Measurements from ENCODE around the gene TTYH1. TPM values are rescaled to one million over a fixed set of nuclear protein-coding genes. Genes with fewer than 3 reads are reported as not detected.

Gene TTYH1
- total and polyA plus RNA-seq, 2 of the 8 experiments (the other 6 are each of a cell fraction or from before 2014, with no cell fraction given): 26.7 to 46.5 TPM

GRCh38 chr19:54379187-54379678 lies 36.0 kb upstream of the TTYH1 start:
- no peaks in the 10 kb centered on the region; a peak in 2 of 7 replicates for H3K27me3 ChIP-seq (replicated peaks in 1 of 4; ENCODE audit: control insufficient read depth in 3 of 4, extremely low read depth in 1 of 4, insufficient read depth in 3 of 4, low read length in 3 of 4)
- no peaks in the 10 kb centered on the region for H3K36me3 ChIP-seq (ENCODE audit: control insufficient read depth in 2 of 4, insufficient read depth in 4 of 4, low read length in 3 of 4)
- H2BK5ac ChIP-seq (ENCODE audit: low read depth, low read length): no peak overlapping the region
- no peaks in the 10 kb centered on the region for H4K20me1 ChIP-seq (replicated peaks in 1 of 2; ENCODE audit: control insufficient read depth in 1 of 2, insufficient read depth in 2 of 2, low read length in 2 of 2)
- no peak overlapping the region for H3K18ac ChIP-seq (ENCODE audit: extremely low read depth, low read length)
- no peak overlapping the region for H2BK12ac ChIP-seq (ENCODE audit: low read depth, low read length)
- H3K4me3 ChIP-seq (ENCODE audit: extremely low read depth in 1 of 4, insufficient read depth in 2 of 4, low read depth in 3 of 4, low read length in 4 of 4): no peak overlapping the region
- H3K4me1 ChIP-seq (replicated peaks in 1 of 4; ENCODE audit: control insufficient read depth in 3 of 4, insufficient read depth in 4 of 4, low read length in 3 of 4): no peaks in the 10 kb centered on the region
- no peak overlapping the region for H4K5ac ChIP-seq (ENCODE audit: insufficient read length, low read depth, low read length)
- no peak overlapping the region for H3K23ac ChIP-seq (ENCODE audit: insufficient read length)
- H3K27ac ChIP-seq (ENCODE audit: low read depth, low read length): no peak overlapping the region
- WGBS, 2 experiments (ENCODE audit: extremely low coverage in 1 of 2, insufficient coverage in 1 of 2, insufficient read length in 1 of 2, insufficient replicate concordance in 2 of 2, low coverage in 1 of 2, low lambda C conversion rate in 2 of 2, missing lambda C conversion rate in 1 of 2): 64% methylated on average over 5 of the region's 5 CpGs; no CpG with 5 or more reads in 1 of the 2 experiments
- H3K4ac ChIP-seq (replicated peaks; ENCODE audit: insufficient read length, low read depth, low read length): no peak overlapping the region
- no peak overlapping the region for H3K9ac ChIP-seq (replicated peaks in 1 of 4; ENCODE audit: extremely low read depth in 1 of 4, low read depth in 3 of 4, low read length in 3 of 4)
- H3K79me1 ChIP-seq (ENCODE audit: low read depth, low read length): no peaks in the 10 kb centered on the region
- no peak for TF ChIP-seq FOSL1 (IDR thresholded peaks at IDR 0.05; ENCODE audit: insufficient read depth, low read depth, low read length)
- TF ChIP-seq NRF1 (IDR thresholded peaks at IDR 0.05; ENCODE audit: low read depth, low read length): no peak
- TF ChIP-seq TBP (IDR thresholded peaks at IDR 0.05; ENCODE audit: low read depth, low read length): no peak
- H2BK20ac ChIP-seq (ENCODE audit: low read length): no peak overlapping the region
- no peaks in the 10 kb centered on the region for H3K79me2 ChIP-seq (ENCODE audit: control insufficient read depth in 1 of 2, insufficient read depth in 2 of 2, low read length in 2 of 2)
- H2BK120ac ChIP-seq (replicated peaks; ENCODE audit: low read depth, low read length): no peak overlapping the region
- no peak overlapping the region for H4K8ac ChIP-seq (ENCODE audit: extremely low read depth, insufficient read depth, low read length)
- no peak overlapping the region for H2BK15ac ChIP-seq (ENCODE audit: low read length)
- no peak overlapping the region for H2AFZ ChIP-seq (ENCODE audit: low read length)
- POLR2A ChIA-PET (ENCODE audit: partially characterized antibody): interaction anchor here (0.9 kb wide), 1 partner anchor 12 kb away, joined by 3 read pairs; no protein-coding TSS in a partner anchor
- no peak overlapping the region for H2AK5ac ChIP-seq (ENCODE audit: low read depth, low read length)
- FAIRE-seq (no peak), DNase-seq (ENCODE audit: low read depth in 1 of 2, low spot score in 2 of 2) (no peak)
- CTCF ChIA-PET (ENCODE audit: partially characterized antibody): interaction anchor here (0.7 to 2.1 kb wide), 5 partner anchors 12 to 60 kb away, joined by 3 to 8 read pairs (median 3); no protein-coding TSS in a partner anchor
- H3K23me2 ChIP-seq (ENCODE audit: low read depth, low read length): no peaks in the 10 kb centered on the region
- H3K14ac ChIP-seq (ENCODE audit: insufficient read length): no peak overlapping the region
- H4K91ac ChIP-seq (replicated peaks; ENCODE audit: insufficient read length, low read length): no peak overlapping the region
- no peak overlapping the region for H3K4me2 ChIP-seq (ENCODE audit: insufficient read depth in 1 of 2, low read depth in 2 of 2, low read length in 2 of 2)
- H3K56ac ChIP-seq (replicated peaks; ENCODE audit: insufficient read length, low read depth, low read length): no peak overlapping the region
- no peaks in the 10 kb centered on the region; a peak in 1 of 4 replicates for H3K9me3 ChIP-seq (ENCODE audit: insufficient read depth in 2 of 2, low read depth in 1 of 2, low read length in 1 of 2)

Measured in H1 (cell line).